ENCODE measurements around the gene PRMT1.

GRCh38 chr19:49669516-49669915, 7.6 kb upstream of the PRMT1 start:
- TF ChIP-seq POLR2A (IDR thresholded peaks at IDR 0.05) (no peak), EP300 (IDR thresholded peaks at IDR 0.05) (no peak)
- TF ChIP-seq, protein P1, sequence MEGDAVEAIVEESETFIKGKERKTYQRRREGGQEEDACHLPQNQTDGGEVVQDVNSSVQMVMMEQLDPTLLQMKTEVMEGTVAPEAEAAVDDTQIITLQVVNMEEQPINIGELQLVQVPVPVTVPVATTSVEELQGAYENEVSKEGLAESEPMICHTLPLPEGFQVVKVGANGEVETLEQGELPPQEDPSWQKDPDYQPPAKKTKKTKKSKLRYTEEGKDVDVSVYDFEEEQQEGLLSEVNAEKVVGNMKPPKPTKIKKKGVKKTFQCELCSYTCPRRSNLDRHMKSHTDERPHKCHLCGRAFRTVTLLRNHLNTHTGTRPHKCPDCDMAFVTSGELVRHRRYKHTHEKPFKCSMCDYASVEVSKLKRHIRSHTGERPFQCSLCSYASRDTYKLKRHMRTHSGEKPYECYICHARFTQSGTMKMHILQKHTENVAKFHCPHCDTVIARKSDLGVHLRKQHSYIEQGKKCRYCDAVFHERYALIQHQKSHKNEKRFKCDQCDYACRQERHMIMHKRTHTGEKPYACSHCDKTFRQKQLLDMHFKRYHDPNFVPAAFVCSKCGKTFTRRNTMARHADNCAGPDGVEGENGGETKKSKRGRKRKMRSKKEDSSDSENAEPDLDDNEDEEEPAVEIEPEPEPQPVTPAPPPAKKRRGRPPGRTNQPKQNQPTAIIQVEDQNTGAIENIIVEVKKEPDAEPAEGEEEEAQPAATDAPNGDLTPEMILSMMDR (IDR thresholded peaks at IDR 0.05), result no peak

Measured in upper lobe of left lung (tissue), 4 donors.